Thyroid gland (tissue), 4 donors: Measurements from ENCODE around the gene TMEM119. TPM values are rescaled to one million over a fixed set of nuclear protein-coding genes. Genes with fewer than 3 reads are reported as not detected.

ENCODE experiments used
- DNase-seq, 2 donors: peaks; one replicate each; pipeline ENCODE4 v3.0.0-alpha.2; 2019
- H3K27ac ChIP-seq, 3 donors: fragments of 200-600 bp; sonication (generic); 1 replicate in 2 of 3; 2 replicates in 1 of 3; pipeline ENCODE4 v1.5.1; 2016 to 2019; ENCODE audit warnings: mild to moderate bottlenecking in 1 of 3, moderate library complexity in 1 of 3
- H3K27me3 ChIP-seq: fragments of 200-600 bp; sonication (generic); one replicate; pipeline ENCODE4 v1.5.1; 2019
- H3K36me3 ChIP-seq, 2 donors: fragments of 200-600 bp; sonication (generic); one replicate each; pipeline ENCODE4 v1.5.1; 2016 to 2019
- H3K4me1 ChIP-seq, 2 donors: fragments of 200-600 bp; sonication (generic); one replicate each; pipeline ENCODE4 v1.5.1; 2017 to 2019
- H3K4me3 ChIP-seq, 3 donors: fragments of 200-600 bp; sonication (generic); replicated peaks in 1 of 3; 1 replicate in 2 of 3; 2 replicates in 1 of 3; pipeline ENCODE4 v1.5.1; 2016; ENCODE audit warnings: mild to moderate bottlenecking in 1 of 3
- H3K9me3 ChIP-seq: fragments of 200-600 bp; sonication (generic); one replicate; pipeline ENCODE4 v1.5.1; 2017
- POLR2A ChIP-seq, 2 donors: fragments of 450-650 bp; IDR thresholded peaks; one replicate each; pipeline ENCODE4 v1.6.1; 2017; ENCODE audit warnings: antibody characterized with exemption in 2 of 2, mild to moderate bottlenecking in 2 of 2, moderate library complexity in 1 of 2
- WGBS, 2 donors: methylation state at CpG; one replicate each; pipeline ENCODE4 v1.1.5; 2017; 5-methylcytosine and 5-hydroxymethylcytosine counted together
- intact Hi-C: fragments of 100-400 bp; cut with DNase I; formaldehyde crosslinking; loops from one replicate; pipeline ENCODE4 v1.15.1; 2023
- total RNA-seq, 4 donors: library from RNA; depleted of rRNA; stranded (reverse); fragments of >200 nt; gene quantifications; one replicate each; pipeline ENCODE4 v1.2.3, GENCODE V29; 2016
- TF ChIP-seq, protein P1 (sequence below), 6 experiments: fragments of 200-600 bp in 3 of 6; fragments of 450-650 bp in 3 of 6; sonication (generic) in 3 of 6; IDR thresholded peaks; one replicate each; pipeline ENCODE4 v1.5.1; 2016 to 2019; ENCODE audit warnings: antibody characterized with exemption in 6 of 6, mild to moderate bottlenecking in 2 of 6, inconsistent platforms in 1 of 6, moderate library complexity in 1 of 6

Gene TMEM119
- total RNA-seq, 4 donors from 2014 or later = 6.9 to 21.6 (median 15.3) TPM

DNA sequence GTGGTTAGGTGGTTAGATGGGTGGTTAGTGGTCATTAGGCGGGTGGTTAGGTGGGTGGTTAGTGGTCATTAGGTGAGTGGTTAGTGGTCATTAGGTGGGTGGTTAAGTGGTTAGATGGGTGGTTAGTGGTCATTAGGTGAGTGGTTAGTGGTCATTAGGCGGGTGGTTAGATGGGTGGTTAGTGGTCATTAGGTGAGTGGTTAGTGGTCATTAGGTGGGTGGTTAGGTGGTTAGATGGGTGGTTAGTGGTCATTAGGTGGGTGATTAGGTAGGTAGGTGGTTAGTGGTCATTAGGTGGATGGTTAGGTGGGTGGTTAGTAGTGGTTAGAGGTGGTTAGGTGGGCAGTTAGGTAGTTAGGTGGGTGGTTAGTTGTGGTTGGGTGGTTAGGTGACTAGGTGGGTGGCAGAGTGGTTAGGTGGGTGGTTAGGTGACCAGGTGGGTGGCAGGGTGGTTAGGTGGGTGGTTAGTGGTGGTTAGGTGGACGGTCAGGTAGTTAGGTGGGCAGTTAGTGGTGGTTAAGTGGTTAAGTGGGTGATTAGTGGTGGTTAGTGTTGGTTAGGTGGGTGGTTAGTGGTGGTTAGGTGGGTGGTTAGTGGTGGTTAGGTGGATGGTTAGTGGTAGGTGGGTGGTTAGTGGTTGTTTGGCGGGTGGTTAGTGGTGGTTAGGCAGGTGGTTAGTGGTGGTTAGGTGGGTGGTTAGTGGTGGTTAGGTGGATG, 8.0 kb upstream of the TMEM119 start:
- no peaks in the 10 kb centered on the region for H3K36me3 ChIP-seq
- 85 to 89% methylated on average over 4 of the region's 4 CpGs for WGBS, 2 donors
- no peaks in the 10 kb centered on the region for H3K4me1 ChIP-seq
- intact Hi-C loops = no loop called here
- TF ChIP-seq, protein P1, sequence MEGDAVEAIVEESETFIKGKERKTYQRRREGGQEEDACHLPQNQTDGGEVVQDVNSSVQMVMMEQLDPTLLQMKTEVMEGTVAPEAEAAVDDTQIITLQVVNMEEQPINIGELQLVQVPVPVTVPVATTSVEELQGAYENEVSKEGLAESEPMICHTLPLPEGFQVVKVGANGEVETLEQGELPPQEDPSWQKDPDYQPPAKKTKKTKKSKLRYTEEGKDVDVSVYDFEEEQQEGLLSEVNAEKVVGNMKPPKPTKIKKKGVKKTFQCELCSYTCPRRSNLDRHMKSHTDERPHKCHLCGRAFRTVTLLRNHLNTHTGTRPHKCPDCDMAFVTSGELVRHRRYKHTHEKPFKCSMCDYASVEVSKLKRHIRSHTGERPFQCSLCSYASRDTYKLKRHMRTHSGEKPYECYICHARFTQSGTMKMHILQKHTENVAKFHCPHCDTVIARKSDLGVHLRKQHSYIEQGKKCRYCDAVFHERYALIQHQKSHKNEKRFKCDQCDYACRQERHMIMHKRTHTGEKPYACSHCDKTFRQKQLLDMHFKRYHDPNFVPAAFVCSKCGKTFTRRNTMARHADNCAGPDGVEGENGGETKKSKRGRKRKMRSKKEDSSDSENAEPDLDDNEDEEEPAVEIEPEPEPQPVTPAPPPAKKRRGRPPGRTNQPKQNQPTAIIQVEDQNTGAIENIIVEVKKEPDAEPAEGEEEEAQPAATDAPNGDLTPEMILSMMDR (IDR thresholded peaks at IDR 0.05) = no peak
- no peak overlapping the region for H3K27ac ChIP-seq
- no peak overlapping the region for H3K4me3 ChIP-seq
- no peaks in the 10 kb centered on the region for H3K27me3 ChIP-seq
- DNase-seq = no peak
- H3K9me3 ChIP-seq = no peaks in the 10 kb centered on the region

- DNase-seq = no peak
- Histone ChIP-seq H3K27ac (no peak overlapping the region), H3K4me3 (no peak overlapping the region), H3K36me3 (no peaks in the 10 kb centered on the region), H3K9me3 (no peaks in the 10 kb centered on the region), H3K4me1 (no peaks in the 10 kb centered on the region), H3K27me3 (no peaks in the 10 kb centered on the region)
- intact Hi-C loops = no loop called here
- TF ChIP-seq, protein P1 (IDR thresholded peaks at IDR 0.05) = no peak
- no peak for TF ChIP-seq POLR2A (IDR thresholded peaks at IDR 0.05)
- 70 to 73% methylated on average over 3 of the region's 3 CpGs for WGBS, 2 donors
Measured at GRCh38 chr12:108605000-108605689, 7.3 kb upstream of the TMEM119 start.

DNA sequence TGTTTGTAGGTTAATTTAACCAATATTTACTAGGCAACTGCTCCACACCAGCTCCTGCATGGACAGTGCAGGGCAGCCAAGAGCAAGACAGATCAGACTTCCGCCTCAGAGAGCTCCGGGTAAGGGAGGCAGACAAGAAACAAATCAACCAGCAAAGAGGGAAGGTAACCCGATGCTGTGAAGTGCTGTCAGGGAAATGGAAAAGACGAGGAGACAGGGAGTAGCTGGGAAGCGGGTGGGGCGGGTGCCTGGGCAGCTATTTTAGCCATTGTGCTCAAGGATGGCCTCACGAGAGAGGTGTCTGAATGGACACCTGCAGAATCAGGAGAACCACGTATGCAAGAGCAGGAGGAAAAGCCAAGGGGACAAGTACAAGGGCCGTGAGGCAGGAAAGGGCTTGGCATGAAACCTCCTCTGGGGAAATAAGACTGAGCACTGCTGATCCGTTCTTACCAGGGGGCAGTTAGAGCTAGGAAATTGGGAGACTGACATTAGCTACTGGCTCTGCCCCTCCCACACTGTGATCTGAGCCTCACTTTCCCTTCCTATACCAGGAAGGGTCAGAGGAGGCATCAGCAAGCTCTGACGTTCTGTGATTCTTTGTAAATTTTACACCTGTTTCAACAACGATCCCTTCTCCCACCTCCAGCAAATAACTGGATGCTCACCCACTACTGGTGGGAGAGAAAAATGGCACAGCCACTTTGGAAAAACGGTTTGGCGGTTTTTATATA, 6.5 kb upstream of the TMEM119 start:
- no peaks in the 10 kb centered on the region for H3K27me3 ChIP-seq

DNA sequence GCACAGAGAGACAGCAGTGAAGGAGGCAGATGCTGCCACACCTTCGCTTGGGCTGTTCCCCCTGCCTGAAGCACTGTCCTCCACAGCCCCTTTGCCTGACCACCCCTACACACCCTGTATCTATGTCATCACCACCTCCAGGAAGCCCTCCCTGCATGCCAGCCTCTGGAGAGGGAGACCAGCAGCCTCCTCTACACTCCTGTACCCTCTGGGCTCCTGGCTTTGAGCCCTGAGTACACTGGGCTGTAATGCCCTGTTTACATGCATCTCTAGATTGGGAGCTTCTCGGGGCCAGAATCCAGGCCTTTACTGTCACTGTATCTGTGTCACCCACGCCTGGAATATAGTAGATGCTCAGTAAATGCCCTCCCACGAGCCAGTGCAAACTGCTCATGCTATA, 5.9 kb upstream of the TMEM119 start:
- intact Hi-C loops = no loop called here
- no peak for DNase-seq
- Histone ChIP-seq H3K4me3 (no peak overlapping the region), H3K36me3 (no peaks in the 10 kb centered on the region), H3K4me1 (no peaks in the 10 kb centered on the region), H3K27me3 (no peaks in the 10 kb centered on the region), H3K27ac (no peak overlapping the region), H3K9me3 (no peaks in the 10 kb centered on the region)
- WGBS, 2 donors = 86 to 89% methylated on average over 4 of the region's 4 CpGs
- no peak for TF ChIP-seq POLR2A (IDR thresholded peaks at IDR 0.05)
- TF ChIP-seq, protein P1 (IDR thresholded peaks at IDR 0.05) = no peak

More for the DNA sequence above, 6.5 kb upstream of the TMEM119 start:
- no peak overlapping the region for H3K4me3 ChIP-seq
- intact Hi-C loops = no loop called here
- H3K36me3 ChIP-seq = no peaks in the 10 kb centered on the region
- H3K27ac ChIP-seq = no peak overlapping the region
- no peak for DNase-seq
- no peaks in the 10 kb centered on the region for H3K9me3 ChIP-seq
- no peaks in the 10 kb centered on the region for H3K4me1 ChIP-seq
- TF ChIP-seq POLR2A (IDR thresholded peaks at IDR 0.05) = no peak
- TF ChIP-seq, protein P1 (IDR thresholded peaks at IDR 0.05) = no peak
- WGBS, 2 donors = 44 to 45% methylated on average over 14 of the region's 14 CpGs
